ENCODE results near the gene PLEKHH2.

GRCh38 chr2:43751476-43751990 is 114.5 kb downstream of the PLEKHH2 start:
- TF ChIP-seq CTCF (IDR thresholded peaks at IDR 0.05; ENCODE audit: insufficient read depth, low read depth, low read length) (no peak), EZH2 (IDR thresholded peaks at IDR 0.05; ENCODE audit: insufficient read depth, low read length) (no peak)

All from astrocyte (in vitro differentiated cells and primary cell).